Measurements from ENCODE around the gene PIAS1.
"Not testable (repeated sequence)": the region's sequence is repeated elsewhere in the genome, so short reads cannot be mapped to it uniquely, and the experiment has no call there.

Gene PIAS1

DNA sequence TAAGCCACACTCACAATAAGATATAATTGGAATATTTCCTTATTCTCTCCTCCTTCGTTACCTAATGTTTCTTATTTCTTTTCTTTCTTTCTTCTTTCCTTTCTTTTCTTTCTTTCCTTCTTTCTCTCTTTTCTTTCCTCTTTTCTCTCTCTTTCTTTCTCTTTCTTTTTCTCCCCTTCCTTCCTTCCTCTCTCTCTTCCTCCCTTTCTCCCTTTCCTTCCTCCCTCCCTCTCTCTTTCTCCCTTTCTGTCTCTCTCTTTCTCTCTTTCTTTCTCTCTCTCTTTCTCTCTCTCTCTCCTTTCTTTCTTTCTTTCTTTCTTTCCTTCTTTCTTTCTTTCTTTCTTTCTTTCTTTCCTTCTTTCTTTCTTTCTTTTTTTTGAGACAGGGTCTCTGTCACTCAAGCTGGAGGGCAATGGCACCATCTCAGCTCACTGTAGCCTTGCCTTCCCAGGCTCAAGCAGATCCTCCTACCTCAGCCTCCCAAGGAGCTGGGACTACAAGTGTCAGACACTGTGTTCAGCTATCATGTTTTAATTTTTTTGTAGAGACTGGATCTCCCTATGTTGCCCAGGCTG lies 19.3 kb upstream of the PIAS1 start:
- no peak for DNase-seq (ENCODE audit: low read depth, low spot score)

DNA sequence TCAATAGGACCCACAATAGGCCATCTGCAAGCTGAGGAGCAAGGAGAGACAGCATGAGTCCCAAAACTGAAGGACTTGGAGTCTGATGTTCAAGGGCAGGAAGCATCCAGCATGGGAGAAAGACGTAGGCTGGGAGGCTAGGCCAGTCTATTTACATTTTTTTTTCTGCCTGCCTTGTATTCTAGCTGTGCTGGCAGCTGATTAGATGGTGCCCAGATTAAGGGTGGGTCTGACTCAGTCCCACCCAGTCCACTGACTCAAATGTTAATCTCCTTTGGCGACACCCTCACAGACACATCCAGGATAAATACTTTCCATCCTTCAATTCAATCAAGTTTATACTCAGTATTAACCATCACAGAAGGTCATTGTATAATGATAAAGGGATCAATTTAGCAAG lies 15.9 kb upstream of the PIAS1 start:
- DNase-seq (ENCODE audit: low read depth, low spot score), result no peak

DNA sequence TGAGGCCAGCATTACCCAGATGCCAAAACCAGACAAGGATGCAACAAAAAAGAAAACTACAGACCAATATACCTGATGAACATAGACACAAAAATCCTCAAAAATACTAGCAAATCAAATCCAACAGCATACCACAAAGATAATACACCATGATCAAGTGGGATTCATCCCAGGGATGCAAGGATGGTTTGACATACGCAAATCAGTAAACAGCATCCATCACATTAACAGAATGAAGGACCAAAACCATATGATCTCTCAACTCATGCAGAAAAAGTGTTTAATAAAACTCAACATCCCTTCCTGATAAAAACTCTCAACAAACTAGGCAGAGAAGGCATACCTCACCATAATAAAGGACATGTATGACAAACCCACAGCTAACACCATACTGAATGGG lies 14.0 kb upstream of the PIAS1 start:
- DNase-seq (ENCODE audit: low read depth, low spot score), result no peak

DNA sequence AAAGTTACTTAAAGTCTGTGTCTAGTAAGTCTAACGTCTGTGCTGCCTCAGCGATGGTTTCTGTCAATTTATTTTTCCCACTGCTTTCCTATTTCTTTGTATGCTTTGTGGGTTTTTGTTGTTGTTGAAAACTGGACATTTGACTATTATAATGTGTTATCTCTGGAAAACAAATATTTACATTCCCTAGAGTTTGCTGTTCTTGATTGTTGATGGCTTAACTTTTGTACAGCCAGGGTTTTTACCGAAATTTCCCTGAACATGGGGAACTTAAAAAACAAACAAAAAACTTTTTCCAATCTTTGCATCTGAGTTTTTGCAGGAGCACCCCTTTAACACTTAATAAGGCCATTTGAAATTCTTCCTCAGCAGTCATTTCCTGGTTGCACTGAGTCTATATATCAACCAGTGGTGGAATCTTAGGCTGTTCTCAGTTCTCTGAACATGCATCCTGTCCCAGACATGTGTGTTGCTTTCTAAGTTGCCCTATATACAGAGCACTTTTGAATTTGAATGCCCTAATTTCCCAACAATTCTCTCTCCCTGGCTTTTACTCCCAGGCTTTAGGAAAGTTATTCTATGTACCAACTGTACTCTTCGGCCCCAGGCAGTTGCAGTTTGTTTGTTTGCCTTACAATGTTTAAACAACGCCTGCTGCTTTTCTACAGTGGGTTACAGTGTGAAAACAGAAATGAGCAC lies 11.8 kb upstream of the PIAS1 start:
- DNase-seq (ENCODE audit: low read depth, low spot score), result no peak

DNA sequence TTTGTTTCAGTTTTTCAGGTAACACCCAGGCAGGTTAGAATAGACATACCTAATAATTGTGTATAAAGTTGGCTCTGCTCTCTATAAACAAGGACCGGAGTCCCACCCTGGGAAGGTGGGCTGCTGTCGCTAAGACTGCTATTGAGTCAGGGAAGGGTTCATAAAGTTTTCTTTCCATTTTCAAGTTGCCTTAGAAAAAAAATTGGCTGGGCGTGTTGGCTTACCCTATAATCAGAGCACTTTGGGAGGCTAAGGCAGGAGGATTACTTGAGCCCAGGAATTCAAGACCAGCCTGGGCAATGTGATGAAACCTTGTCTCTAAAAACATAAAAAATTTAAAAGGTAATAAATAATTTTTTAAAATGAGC lies 11.3 kb upstream of the PIAS1 start:
- DNase-seq (ENCODE audit: low read depth, low spot score), result no peak

DNA sequence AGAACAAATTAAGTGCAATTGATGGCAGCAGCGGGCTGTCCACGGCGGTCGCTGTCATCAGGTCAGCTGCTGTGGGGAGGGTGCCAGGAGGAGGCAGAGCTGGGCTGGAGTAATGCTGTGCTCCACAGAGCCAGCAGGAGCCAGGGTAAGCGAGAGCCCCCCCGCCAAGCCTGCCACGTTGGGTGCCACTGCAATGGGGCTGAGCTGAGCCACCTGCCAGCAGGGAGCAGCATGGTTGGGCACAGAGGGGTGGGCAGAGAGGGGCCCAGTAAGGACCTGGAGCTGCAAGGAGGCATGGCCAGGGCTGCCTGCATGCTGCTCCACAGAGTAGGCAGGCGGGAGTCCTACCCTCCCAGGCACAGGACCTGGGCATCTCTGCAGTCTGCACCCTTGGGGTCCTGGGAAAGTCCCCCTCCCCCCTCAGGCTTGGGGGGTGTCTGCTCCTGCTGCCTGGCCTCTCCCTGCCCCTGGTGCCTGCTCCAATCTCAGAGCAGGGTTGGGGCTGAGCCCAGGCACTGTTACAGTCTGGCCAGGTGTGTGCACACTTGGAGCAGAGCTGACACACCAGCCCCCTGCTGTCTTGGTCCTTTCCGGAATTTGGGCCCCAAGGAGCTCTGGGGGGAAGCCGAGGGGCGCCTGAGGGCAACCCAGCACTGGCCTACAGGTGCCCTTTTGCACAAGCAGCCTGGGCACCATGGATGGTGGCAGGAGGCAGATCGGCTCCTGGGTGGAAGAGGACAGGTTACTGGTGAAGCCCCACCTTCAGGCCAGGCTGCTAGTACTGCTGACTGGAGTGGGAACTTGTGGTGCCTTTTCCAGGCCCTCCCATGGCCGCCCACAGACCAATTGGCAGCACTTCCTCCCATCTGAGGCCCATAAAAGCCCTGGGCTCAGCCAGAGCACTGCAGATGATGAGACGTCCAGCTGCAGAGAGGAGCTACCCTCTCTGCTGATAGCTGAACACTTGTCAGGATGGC lies 8.5 kb upstream of the PIAS1 start:
- no peak for DNase-seq (ENCODE audit: low read depth, low spot score)

DNA sequence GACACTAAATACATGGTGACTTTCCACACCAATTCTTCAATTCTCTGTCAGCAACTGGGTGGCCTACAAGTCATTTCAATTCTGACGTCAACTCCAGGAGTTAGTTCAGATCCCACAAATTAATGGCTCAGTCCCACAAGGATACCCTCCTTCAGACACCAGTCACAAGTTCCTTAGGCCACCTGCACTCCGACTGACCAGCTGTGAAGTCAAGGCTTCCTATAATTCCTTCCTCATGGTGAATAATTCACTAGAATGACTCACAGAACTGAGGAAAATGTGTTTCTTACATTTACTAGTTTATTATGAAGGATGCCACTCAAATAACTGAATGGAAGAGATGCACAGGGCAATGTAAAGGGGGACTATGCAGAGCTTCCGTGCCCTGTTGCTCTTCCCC lies 6.3 kb upstream of the PIAS1 start:
- DNase-seq (ENCODE audit: low read depth, low spot score), result no peak

DNA sequence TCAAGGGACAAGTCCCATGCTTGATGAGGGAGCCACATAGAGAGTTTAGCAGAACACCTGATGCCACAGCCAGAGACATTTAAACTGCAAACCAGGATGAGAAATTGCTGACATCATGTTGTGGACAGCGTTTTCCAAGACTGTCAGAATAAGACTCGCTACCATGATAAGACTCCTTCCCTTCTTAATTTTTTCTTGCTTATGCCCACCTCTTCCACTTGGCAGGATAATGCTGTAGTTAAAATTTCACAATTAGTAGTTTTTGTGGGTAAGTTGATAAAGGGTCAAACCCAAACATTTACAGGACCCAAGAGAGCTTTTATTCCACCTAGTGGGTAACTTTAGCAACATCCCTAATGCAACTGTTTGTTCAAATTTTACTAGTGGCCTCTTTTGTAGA lies 3.0 kb upstream of the PIAS1 start:
- DNase-seq (ENCODE audit: low read depth, low spot score), result no peak

DNA sequence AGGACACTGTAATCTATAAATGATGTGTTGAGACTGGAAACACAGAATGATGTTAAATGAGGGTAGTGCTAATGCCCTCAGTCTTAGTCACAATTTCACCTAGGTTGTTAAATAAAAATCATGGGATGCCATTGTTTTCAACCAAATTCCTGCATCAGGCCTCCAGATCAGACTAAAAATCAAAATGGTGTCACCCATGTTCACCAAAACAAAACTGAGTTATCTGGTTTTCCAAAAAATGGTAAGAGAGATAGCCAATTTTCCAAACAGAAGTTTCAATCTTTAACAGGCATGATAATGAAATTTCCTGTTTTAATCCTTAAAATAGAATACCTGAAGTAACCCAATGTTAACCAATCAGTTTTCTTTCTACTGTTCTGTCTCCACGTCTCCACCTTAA lies 2.2 kb upstream of the PIAS1 start:
- DNase-seq (ENCODE audit: low read depth, low spot score), result no peak

DNA sequence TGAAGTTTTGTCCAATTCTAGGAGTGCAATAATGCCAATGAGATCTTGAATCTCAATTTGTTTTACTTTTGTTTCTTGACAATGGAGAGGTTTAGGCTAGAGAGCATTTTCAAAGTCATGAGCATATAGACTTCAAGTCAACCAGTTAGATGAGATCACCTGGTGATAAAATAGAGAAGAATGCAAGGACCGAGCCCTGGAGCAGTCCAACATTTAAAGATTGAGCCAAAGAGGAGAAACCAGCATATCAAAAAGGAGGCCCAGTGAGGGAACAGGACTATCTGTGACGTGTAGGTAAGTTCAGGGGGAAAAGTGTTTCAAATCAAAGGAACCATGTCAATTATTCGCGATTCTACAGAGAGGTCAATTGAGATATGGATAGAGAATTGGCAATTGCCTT lies 1.7 kb upstream of the PIAS1 start:
- no peak for DNase-seq (ENCODE audit: low read depth, low spot score)

DNA sequence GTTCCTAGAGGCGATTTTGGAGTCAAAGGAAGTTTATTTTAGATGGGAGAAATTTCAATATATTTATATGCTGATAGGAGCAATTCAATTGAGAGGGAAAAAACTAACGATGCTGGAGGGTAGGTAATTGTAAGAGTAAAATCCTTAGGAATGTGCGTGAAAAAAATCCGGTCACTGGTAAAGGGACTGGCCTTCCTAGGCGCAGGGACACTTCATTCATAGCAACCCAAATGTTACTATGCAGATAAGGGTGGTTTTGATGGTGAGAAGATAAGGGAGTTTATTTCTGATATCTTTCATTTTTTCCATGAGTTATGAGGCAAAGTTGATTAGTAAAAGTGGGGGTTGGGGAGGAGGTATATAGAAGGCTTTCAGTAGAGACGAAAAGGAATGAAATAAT lies 1.1 kb upstream of the PIAS1 start:
- DNase-seq (ENCODE audit: low read depth, low spot score), result no peak

DNA sequence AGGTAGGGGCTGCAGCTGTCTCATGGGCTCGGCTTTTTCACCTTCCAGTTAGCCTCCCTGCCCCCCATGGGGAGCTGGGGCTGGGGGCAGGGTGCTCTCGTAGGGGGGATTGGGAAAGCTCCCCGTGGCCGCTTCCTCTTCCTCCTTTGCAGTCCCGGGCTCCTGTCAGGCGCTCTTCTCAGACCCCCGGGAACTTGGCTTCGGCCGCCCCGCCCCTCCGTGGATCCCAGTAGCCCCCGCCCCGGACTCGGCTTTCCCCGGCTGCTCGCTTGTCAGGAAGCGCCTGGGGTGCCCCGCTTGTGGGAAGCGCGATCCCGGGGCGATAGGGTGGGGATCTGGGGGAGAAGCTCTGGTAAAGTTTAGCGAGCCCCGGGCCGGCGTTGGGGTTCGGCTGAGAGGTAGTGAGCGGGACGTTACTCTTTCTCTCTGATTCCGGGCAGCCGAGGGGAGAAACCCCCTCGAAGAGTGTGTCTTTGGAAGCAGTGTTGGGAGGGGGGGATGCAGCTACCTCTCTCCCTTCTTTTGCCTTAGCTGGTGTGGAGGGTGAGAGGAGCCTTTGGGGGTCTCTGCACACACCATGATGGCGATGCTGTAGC lies 611 bp downstream of the PIAS1 start:
- DNase-seq (ENCODE audit: low read depth, low spot score), result no peak

DNA sequence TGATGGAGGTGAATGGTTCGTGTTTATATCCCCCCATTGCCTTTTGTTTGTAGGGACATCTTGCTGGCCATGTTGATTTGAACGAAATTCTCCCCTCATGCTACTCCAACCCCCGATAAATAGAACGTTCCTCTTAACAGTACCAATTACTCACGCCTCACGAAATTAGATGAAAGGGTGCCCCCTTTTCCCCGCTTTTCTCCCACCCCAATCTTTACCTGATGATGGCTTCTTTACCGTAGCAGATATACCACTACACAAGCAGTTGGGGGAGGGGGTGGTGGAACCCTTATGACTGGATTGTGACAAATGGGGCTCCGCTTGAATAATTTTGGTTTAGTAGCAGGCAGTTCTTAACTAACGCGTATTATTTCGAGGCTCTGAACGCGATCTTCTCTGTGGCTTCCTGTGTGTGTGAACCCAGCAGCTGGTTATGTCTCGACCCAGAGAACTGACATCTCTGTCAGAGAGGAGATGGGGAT lies 1.1 kb downstream of the PIAS1 start:
- DNase-seq (ENCODE audit: low read depth, low spot score), result no peak

DNA sequence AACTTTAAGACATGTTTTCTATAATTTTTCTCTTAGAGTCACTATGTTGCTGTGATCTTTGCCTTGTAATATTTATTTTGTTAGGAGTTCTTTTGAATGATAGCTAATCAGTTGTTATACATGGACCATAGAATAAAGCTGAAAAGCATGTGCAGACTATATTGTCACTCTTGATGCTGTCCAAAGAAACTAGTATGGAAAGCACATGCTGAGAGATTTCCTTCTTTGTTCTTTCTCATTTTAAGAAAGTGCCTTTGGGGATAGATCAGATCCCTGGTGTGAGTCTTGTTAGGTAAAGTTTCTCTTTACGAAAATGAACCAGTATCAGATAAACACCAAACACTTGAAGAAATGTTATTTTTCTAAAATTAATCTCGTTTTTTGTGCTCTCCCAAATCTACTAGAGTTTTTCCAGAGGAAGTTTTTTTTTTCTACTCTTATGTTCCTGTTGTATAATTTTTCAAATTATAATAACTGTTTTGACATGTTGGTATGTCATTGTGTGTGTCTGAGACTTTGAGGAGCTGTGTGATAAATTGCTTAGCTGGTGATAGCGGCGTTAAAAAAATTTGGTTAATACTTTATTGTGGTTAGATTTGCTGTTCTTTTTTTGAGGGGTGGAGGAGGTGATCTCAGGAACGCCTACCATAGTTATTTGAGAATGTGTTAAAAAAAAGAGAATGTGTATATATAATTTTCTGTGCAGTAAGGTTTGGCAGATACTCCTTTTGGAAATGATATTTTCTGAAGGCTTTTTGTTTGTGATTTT lies 2.2 kb downstream of the PIAS1 start:
- DNase-seq (ENCODE audit: low read depth, low spot score), result no peak

DNA sequence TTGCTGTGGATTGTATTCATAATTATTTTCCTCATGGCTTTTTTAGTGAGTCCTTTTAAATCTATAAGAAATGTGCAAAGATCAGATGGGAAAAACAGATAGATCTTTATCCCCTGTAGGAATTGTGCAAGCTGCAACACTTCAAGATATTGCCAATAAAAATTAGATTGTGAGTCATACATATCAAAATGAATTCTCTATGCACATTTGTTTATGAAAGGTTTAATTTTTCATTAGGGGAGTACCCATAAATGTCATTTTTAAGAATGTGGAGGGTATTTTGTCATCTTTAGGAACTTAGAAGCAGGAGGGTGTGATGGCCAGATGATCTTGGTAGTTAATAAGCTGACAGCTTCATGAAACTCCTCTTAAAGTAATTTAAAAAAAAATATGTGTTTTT lies 2.9 kb downstream of the PIAS1 start:
- no peak for DNase-seq (ENCODE audit: low read depth, low spot score)

DNA sequence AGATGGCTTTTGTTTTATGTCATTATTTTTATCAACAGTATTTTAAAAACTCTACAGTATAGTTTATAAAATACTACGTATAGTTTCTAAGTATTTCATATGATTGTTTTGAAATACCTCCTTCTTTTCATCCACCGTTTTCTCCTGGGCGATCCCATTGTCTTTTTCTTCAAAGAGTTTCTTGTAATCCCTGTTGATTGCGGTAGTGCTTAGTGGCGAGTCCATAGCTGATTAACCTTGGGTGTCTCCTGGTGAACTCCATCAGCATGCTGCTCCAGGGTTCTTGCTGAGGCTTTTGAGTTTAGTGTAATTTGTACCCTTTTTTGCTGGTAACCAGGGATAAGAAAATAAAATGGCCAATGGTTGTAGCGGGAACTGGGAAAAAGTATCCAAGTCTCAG lies 3.6 kb downstream of the PIAS1 start:
- no peak for DNase-seq (ENCODE audit: low read depth, low spot score)

DNA sequence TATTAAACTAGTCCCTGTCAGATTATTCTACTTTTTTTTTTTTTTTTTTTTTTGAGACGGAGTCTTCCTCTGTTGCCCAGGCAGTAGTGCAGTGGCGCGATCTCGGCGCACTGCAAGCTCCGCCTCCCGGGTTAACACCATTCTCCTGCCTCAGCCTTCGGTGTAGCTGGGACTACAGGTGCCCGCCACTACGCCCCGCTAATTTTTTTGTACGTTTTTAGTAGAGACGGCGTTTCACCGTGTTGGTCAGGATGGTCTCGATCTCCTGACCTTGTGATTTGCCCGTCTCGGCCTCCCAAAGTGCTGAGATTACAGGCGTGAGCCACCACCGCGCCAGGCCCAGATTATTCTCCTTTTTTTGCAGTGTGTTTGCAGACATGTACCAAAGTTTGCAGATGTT lies 4.9 kb downstream of the PIAS1 start:
- DNase-seq (ENCODE audit: low read depth, low spot score), result not testable (repeated sequence)

DNA sequence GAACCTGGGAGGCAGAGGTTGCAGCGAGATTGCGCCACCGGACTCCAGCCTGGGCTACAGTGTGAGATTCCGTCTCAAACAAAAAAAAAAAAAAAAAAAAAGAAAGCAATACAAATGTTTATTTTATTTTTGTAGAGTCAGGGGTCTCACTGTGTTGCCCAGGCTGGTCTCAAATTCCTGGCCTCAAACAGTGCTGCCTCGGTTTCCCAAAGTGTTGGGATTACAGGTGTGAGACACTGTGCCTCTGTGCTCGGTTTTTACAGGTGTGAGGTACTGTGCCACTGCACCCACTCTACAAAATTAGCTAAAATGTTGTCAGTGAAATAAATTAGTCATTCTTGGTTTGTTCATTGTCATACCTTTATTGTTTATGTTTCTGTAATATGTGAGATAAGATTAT lies 5.5 kb downstream of the PIAS1 start:
- no peak for DNase-seq (ENCODE audit: low read depth, low spot score)

DNA sequence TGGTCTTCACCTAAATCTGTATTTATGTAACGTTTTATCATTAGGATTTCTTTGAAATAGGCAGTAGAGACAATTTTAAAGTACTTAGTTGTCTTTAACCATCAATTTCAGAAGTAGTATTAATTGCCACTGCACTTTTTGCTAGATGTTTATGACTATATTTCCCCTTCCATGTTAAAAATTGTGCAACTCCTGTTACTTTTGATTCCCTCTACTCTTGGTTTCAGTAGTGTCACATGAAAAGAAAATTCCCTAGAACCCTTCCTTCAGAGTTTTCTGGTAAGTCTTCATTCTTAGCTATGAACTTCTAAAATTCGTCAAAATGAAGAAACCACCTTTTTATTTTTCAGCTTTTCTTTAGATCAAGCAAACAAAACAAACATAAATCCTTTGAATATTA lies 7.1 kb downstream of the PIAS1 start:
- no peak for DNase-seq (ENCODE audit: low read depth, low spot score)

DNA sequence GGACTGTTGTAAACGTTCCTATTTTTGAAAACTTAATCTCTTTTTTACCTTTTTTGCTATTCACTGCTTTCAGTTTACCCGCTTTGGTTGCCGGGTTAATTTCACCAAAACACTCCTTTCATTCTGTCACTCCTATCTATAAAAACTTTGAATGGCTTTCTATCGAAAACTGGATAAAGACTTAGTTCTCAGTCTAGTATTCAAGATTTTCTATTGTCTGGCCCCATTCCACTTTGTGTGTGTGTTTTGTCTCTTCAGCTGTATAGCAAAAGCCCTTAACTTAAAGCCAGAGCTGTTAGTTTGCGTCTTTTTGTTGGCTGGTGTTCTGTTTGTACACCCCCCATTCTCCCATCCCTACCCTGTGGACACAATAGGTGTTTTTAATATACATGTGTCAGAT lies 7.5 kb downstream of the PIAS1 start:
- DNase-seq (ENCODE audit: low read depth, low spot score), result no peak

DNA sequence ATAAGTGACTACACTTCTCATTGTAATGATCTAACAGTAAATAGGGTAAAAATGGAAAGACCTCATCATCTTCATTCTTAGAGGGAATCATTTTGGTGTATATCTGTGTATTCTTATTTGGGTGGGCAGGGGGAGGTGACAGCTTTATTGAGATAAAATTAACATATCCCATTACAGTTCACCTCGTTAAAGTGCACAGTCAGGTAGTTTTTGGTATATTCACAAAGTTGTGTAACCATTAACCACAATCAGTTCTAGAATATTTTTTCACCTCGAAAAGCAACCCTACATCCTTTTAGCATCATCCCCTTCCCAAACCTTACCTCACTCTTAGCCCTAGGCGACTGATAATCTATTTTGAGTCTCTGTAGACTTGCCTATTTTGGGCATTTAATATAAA lies 8.1 kb downstream of the PIAS1 start:
- DNase-seq (ENCODE audit: low read depth, low spot score), result no peak

All from smooth muscle cell of the brain vasculature (primary cell).